GM21515 (cell line): ENCODE measurements around the gene MICU1.
"Not testable (repeated sequence)": the region's sequence is repeated elsewhere in the genome, so short reads cannot be mapped to it uniquely, and the experiment has no call there.

Source experiments
- ATAC-seq: cut with Tn5 transposase; IDR thresholded peaks from one replicate; pipeline ENCODE4 v1.9.1; 2021; ENCODE audit not compliant: unreplicated experiment

MICU1 gene

GRCh38 chr10:72354356-72355213 lies 271.3 kb downstream of the MICU1 start, which contains the start of gene DNAJB12:
TSS of gene DNAJB12 (minus strand) at chr10:72354919. CDS start at chr10:72354897, 22 bp downstream.
- ATAC-seq = peak; percentile 70

GRCh38 chr10:72353965-72354355 lies 271.9 kb downstream of the MICU1 start:
- no peak for ATAC-seq

- no peak for ATAC-seq
Measured at GRCh38 chr10:72353028-72353964, 272.6 kb downstream of the MICU1 start.

GRCh38 chr10:72351479-72351878 lies 274.4 kb downstream of the MICU1 start:
- no peak for ATAC-seq

GRCh38 chr10:72349438-72349837 lies 276.4 kb downstream of the MICU1 start:
- no peak for ATAC-seq

GRCh38 chr10:72348282-72348681 lies 277.6 kb downstream of the MICU1 start:
- ATAC-seq = no peak

- ATAC-seq = not testable (repeated sequence)
Measured at GRCh38 chr10:72346117-72346516, 279.8 kb downstream of the MICU1 start.

GRCh38 chr10:72344932-72345331 lies 280.9 kb downstream of the MICU1 start:
- ATAC-seq = no peak

GRCh38 chr10:72342911-72343310 lies 283.0 kb downstream of the MICU1 start:
- ATAC-seq = no peak

GRCh38 chr10:72340510-72341261 lies 285.2 kb downstream of the MICU1 start:
- no peak for ATAC-seq

- no peak for ATAC-seq
Measured at GRCh38 chr10:72338180-72338579, 287.7 kb downstream of the MICU1 start.

GRCh38 chr10:72337722-72338121 lies 288.2 kb downstream of the MICU1 start:
- no peak for ATAC-seq

GRCh38 chr10:72337039-72337629 lies 288.7 kb downstream of the MICU1 start:
- no peak for ATAC-seq

- ATAC-seq = no peak
Measured at GRCh38 chr10:72336259-72337038, 289.4 kb downstream of the MICU1 start.

- peak; percentile 37 for ATAC-seq
Measured at GRCh38 chr10:72335394-72336258, 290.3 kb downstream of the MICU1 start.

GRCh38 chr10:72334825-72335393 lies 291.0 kb downstream of the MICU1 start:
- ATAC-seq = peak; percentile 60

- ATAC-seq = peak; percentile 12
Measured at GRCh38 chr10:72334196-72334824, 291.6 kb downstream of the MICU1 start.
